ENCODE data around the gene SMAD3. TPM values are rescaled to one million over a fixed set of nuclear protein-coding genes. Genes with fewer than 3 reads are reported as not detected.

SMAD3 gene
- total and polyA plus RNA-seq, 2 of the 4 experiments (the other 2 are of a cell fraction), result 71.0 to 177 TPM

GRCh38 chr15:67184208-67184925 lies 119.0 kb downstream of the SMAD3 start (continued):
- TF ChIP-seq RAD21 (IDR thresholded peaks at IDR 0.05; ENCODE audit: low read length), result no peak

- Histone ChIP-seq H3K36me3 (ENCODE audit: control insufficient read depth, insufficient read depth, low read length) (peaks cover 88% of the 10 kb centered on the region), H3K27ac (ENCODE audit: insufficient read depth, low read length) (peak overlapping the region; percentile 82)
- in situ Hi-C loops (cut with MboI; ENCODE audit: low sequenced_read_pairs), result no loop called here
Observed at GRCh38 chr15:67185051-67185450, 119.6 kb downstream of the SMAD3 start.

More at GRCh38 chr15:67185051-67185450, 119.6 kb downstream of the SMAD3 start:
- ATAC-seq (ENCODE audit: low read depth) (no peak), DNase-seq (no peak)
- H3K4ac ChIP-seq (ENCODE audit: low read depth, low read length), result peak overlapping the region; percentile 86
- no peak overlapping the region for H3K56ac ChIP-seq (ENCODE audit: extremely low read depth, insufficient read depth, low read length)
- H3K14ac ChIP-seq (replicated peaks; ENCODE audit: low read depth, low read length), result peak overlapping the region; percentile 56
- H3K4me2 ChIP-seq (ENCODE audit: low read depth, low read length), result no peak overlapping the region
- H3K79me1 ChIP-seq (ENCODE audit: low read depth in 1 of 2, low read length in 2 of 2), result peaks cover 57 to 96% of the 10 kb centered on the region in 2 experiments
- intact Hi-C loops (cut with micrococcal nuclease) (no loop called here), dilution Hi-C loops (cut with HindIII; ENCODE audit: low sequenced_read_pairs, unreplicated experiment) (no loop called here)
- no peaks in the 10 kb centered on the region for H3K27me3 ChIP-seq (ENCODE audit: control insufficient read depth, insufficient read depth, low read length)
- BruUV-seq (replicated peaks), result no TSS peak
- TF ChIP-seq RCOR1 (IDR thresholded peaks at IDR 0.05; ENCODE audit: insufficient replicate concordance, low read length) (no peak), BHLHE40 (IDR thresholded peaks at IDR 0.05; ENCODE audit: low read depth, low read length) (no peak), MAZ (IDR thresholded peaks at IDR 0.05; ENCODE audit: borderline replicate concordance, low read depth, low read length) (no peak), FOS (IDR thresholded peaks at IDR 0.05; ENCODE audit: low read depth, low read length) (no peak), POLR2A (IDR thresholded peaks at IDR 0.05; ENCODE audit: low read depth, low read length) (no peak), CEBPB (IDR thresholded peaks at IDR 0.05; ENCODE audit: low read depth, low read length) (no peak), CTCF (conservative IDR thresholded peaks at IDR 0.05; ENCODE audit: low read depth, low read length) (no peak), CHD1 (IDR thresholded peaks at IDR 0.05; ENCODE audit: low read depth, low read length) (no peak), RAD21 (IDR thresholded peaks at IDR 0.05; ENCODE audit: low read length) (no peak)
- TF ChIP-seq, protein P1, sequence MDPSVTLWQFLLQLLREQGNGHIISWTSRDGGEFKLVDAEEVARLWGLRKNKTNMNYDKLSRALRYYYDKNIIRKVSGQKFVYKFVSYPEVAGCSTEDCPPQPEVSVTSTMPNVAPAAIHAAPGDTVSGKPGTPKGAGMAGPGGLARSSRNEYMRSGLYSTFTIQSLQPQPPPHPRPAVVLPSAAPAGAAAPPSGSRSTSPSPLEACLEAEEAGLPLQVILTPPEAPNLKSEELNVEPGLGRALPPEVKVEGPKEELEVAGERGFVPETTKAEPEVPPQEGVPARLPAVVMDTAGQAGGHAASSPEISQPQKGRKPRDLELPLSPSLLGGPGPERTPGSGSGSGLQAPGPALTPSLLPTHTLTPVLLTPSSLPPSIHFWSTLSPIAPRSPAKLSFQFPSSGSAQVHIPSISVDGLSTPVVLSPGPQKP (IDR thresholded peaks at IDR 0.05; ENCODE audit: borderline replicate concordance, low read depth, low read length), result no peak
- ChIA-PET CTCF (no interaction called here), POLR2A (ENCODE audit: unreplicated experiment) (no interaction called here)
- H3K9me3 ChIP-seq (ENCODE audit: control insufficient read depth, insufficient read depth, low read length), result no peaks in the 10 kb centered on the region
- H4K5ac ChIP-seq (ENCODE audit: low read depth, low read length), result peak overlapping the region; percentile 31
- H3K4me3 ChIP-seq (ENCODE audit: insufficient read depth, low read depth, low read length), result no peak overlapping the region
- peak overlapping the region; percentile 1 for H3K23ac ChIP-seq (ENCODE audit: low read depth, low read length)
- peak overlapping the region; percentile 69; the same call in 2 of the 3 replicates for H2BK15ac ChIP-seq (ENCODE audit: low read depth, low read length)
- peak overlapping the region; percentile 95; the same call in 1 of the 2 replicates for H2AK5ac ChIP-seq (ENCODE audit: low read depth, low read length)
- peak overlapping the region; percentile 81 for H2BK120ac ChIP-seq (ENCODE audit: low read depth, low read length)
- H4K8ac ChIP-seq (ENCODE audit: low read depth in 2 of 2, low read length in 2 of 2), result peak overlapping the region; percentile 29 to 76; a peak in 3 of 4 replicates
- peaks cover 56% of the 10 kb centered on the region for H3K4me1 ChIP-seq (ENCODE audit: control insufficient read depth, insufficient read depth, low read length)
- 100% methylated on average over 3 of the region's 6 CpGs; no CpG with 5 or more reads in 1 of the 2 experiments for WGBS, 2 experiments (ENCODE audit: extremely low coverage in 2 of 2, insufficient read length in 1 of 2)
- H2AFZ ChIP-seq (replicated peaks; ENCODE audit: low read length, poor library complexity), result no peak overlapping the region
- peak overlapping the region; percentile 77 for H4K91ac ChIP-seq (ENCODE audit: insufficient read depth, low read depth, low read length)
- H3K18ac ChIP-seq (ENCODE audit: low read depth, low read length), result peak overlapping the region; percentile 53
- H2BK20ac ChIP-seq (ENCODE audit: low read depth, low read length), result 0 out of 2 replicates have a peak overlapping the region, but pooled peaks have one; percentile 69
- H2AK9ac ChIP-seq (replicated peaks; ENCODE audit: low read depth, low read length, poor library complexity), result peak overlapping the region; percentile 1
- H3K9me1 ChIP-seq (ENCODE audit: insufficient read depth, low read length), result peaks cover 66% of the 10 kb centered on the region
- H2BK5ac ChIP-seq (ENCODE audit: low read depth, low read length, poor library complexity, severe bottlenecking), result peak overlapping the region; percentile 76
- no peak overlapping the region for H3K9ac ChIP-seq (ENCODE audit: low read depth, low read length)
- no peaks in the 10 kb centered on the region for H4K20me1 ChIP-seq (ENCODE audit: insufficient read depth, low read length)
